ENCODE data around the gene FASN.

DNA sequence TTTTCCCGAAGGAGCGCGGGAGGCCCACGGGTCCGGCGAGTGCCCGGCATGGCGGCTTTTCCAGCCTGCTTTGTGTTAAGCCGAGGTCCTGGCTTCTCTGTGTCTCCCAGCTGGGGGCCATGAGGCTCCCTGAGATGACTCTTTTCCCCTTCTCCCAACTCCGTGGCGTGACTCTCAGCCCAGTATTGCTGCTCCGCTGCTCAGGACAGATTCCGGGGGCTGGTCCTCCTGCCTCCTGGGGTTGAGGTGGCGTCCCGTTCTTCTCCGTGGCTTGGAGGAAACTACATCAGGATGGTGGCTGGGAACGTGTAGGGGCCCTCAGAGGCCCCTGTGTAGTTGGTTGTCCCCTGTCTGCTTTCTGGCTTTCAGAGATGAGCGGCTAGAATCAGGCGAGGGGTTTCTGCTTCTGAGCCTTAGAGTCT is 45.4 kb downstream of the FASN start:
- TF ChIP-seq CTCF (conservative IDR thresholded peaks at IDR 0.05 in 1 of 2, IDR thresholded peaks at IDR 0.05 in 1 of 2; ENCODE audit: low read depth in 1 of 2, low read length in 2 of 2) (no peak), EZH2 (IDR thresholded peaks at IDR 0.05; ENCODE audit: low read length, missing control alignments) (no peak)
